OCI-LY3 (cell line): ENCODE results near the gene PAQR5.

Source experiments
- H2AFZ ChIP-seq: fragments of 200-600, 300-600 bp; shearing (Covaris generic); 2 replicates; pipeline ENCODE4 v1.6.0; 2014; ENCODE audit warnings: antibody characterized with exemption, low read depth, low read length
- H3K27ac ChIP-seq: fragments of 200-600, 300-600 bp; sonication (generic); 2 replicates; pipeline ENCODE4 v1.5.1; 2014; ENCODE audit warnings: mild to moderate bottlenecking, low read length, moderate library complexity, mixed read lengths
- H3K27me3 ChIP-seq: fragments of 200-600, 300-600 bp; sonication (generic); 2 replicates; pipeline ENCODE4 v1.6.1; 2014; ENCODE audit warnings: low read depth, low read length, mixed read lengths
- H3K36me3 ChIP-seq: fragments of 200-600, 300-600 bp; sonication (generic); replicated peaks from 2 replicates; pipeline ENCODE3; 2014; ENCODE audit warnings: low read depth, low read length, mixed read lengths
- H3K4me1 ChIP-seq: fragments of 300-600, 200-600 bp; sonication (generic); 2 replicates; pipeline ENCODE4 v1.6.1; 2014; ENCODE audit warnings: low read length, mixed read lengths
- H3K4me2 ChIP-seq: fragments of 200-600, 300-600 bp; sonication (generic); 2 replicates; pipeline ENCODE4 v1.6.1; 2014; ENCODE audit warnings: low read length, mixed read lengths
- H3K4me3 ChIP-seq: fragments of 300-600, 200-600 bp; sonication (generic); 2 replicates; pipeline ENCODE4 v1.5.1; 2014; ENCODE audit warnings: antibody characterized with exemption, mild to moderate bottlenecking, low read length, moderate library complexity
- H3K79me2 ChIP-seq: fragments of 300-600, 200-600 bp; shearing (Covaris generic); 2 replicates; pipeline ENCODE4 v1.6.1; 2014; ENCODE audit warnings: mild to moderate bottlenecking, low read length, mixed read lengths
- H3K9ac ChIP-seq: fragments of 300-600, 200-600 bp; shearing (Covaris generic); 2 replicates; pipeline ENCODE4 v1.6.0; 2014; ENCODE audit warnings: mild to moderate bottlenecking, low read length, moderate library complexity
- H3K9me3 ChIP-seq: fragments of 200-600, 300-600 bp; shearing (Covaris generic); 2 replicates; pipeline ENCODE4 v1.6.1; 2014; ENCODE audit warnings: low read length, mixed read lengths; ENCODE audit not compliant: insufficient read depth
- H4K20me1 ChIP-seq: fragments of 200-600, 300-600 bp; sonication (generic); 2 replicates; pipeline ENCODE4 v1.6.1; 2016; ENCODE audit warnings: low read length, mixed read lengths; ENCODE audit not compliant: insufficient read depth
- EZH2phosphoT487 ChIP-seq: fragments of 200-600 bp; shearing (Covaris generic); IDR thresholded peaks from 2 replicates; pipeline ENCODE4 v1.6.1; 2018; ENCODE audit warnings: antibody characterized with exemption, mixed run types, low read depth
- TF ChIP-seq, protein P1 (sequence below): fragments of 200-600, 300-600 bp; sonication (generic); IDR thresholded peaks from 2 replicates; pipeline ENCODE4 v1.5.1; 2014; ENCODE audit warnings: antibody characterized with exemption, low read length, low read depth

PAQR5 gene

GRCh38 chr15:69390575-69390974, 91.9 kb downstream of the PAQR5 start:
- no peak overlapping the region for H3K4me2 ChIP-seq
- H3K4me3 ChIP-seq: no peak overlapping the region
- no peaks in the 10 kb centered on the region for H4K20me1 ChIP-seq
- TF ChIP-seq, protein P1, sequence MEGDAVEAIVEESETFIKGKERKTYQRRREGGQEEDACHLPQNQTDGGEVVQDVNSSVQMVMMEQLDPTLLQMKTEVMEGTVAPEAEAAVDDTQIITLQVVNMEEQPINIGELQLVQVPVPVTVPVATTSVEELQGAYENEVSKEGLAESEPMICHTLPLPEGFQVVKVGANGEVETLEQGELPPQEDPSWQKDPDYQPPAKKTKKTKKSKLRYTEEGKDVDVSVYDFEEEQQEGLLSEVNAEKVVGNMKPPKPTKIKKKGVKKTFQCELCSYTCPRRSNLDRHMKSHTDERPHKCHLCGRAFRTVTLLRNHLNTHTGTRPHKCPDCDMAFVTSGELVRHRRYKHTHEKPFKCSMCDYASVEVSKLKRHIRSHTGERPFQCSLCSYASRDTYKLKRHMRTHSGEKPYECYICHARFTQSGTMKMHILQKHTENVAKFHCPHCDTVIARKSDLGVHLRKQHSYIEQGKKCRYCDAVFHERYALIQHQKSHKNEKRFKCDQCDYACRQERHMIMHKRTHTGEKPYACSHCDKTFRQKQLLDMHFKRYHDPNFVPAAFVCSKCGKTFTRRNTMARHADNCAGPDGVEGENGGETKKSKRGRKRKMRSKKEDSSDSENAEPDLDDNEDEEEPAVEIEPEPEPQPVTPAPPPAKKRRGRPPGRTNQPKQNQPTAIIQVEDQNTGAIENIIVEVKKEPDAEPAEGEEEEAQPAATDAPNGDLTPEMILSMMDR: no peak
- TF ChIP-seq EZH2phosphoT487: no peak
- H3K9me3 ChIP-seq: no peaks in the 10 kb centered on the region
- H3K4me1 ChIP-seq: peaks cover 12% of the 10 kb centered on the region
- no peak overlapping the region for H2AFZ ChIP-seq
- H3K9ac ChIP-seq: no peak overlapping the region
- H3K27me3 ChIP-seq: no peaks in the 10 kb centered on the region
- no peaks in the 10 kb centered on the region for H3K79me2 ChIP-seq
- H3K36me3 ChIP-seq: no peaks in the 10 kb centered on the region
- H3K27ac ChIP-seq: no peak overlapping the region

DNA sequence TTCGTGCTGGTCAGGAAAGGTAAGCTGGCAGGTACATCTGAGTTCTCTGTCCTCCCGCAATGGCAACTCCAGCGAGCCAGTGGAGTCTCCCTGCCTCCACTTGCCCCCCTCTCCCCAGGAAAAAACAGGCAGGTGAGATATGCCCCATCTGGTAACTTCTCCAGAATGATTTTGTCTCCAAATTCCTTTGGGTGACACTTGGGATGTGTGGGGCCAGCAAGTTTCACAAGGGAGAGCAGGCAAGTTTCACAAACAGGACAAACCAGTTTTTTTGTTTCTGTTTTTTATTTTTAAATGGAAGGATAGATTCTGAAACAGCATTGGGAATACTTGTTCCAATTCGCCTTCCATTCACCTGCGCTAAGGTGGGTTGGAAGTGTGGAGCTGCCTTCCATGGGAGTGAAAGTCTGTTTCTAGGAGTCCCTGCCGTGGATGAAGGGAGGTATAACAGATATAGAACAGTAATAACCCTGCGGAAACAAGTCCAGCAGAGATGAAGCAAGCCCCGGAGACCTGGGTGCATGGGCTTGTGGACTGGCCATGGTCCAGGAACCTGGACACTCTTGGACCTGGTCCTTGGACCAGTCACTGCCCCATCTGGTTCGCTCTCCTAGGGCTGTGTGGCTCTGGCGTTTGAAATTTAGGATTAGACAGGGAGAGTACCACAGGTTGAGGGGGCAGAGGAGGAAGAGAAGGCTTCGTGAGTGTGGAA, 92.5 kb downstream of the PAQR5 start:
- Histone ChIP-seq H3K36me3 (no peaks in the 10 kb centered on the region), H3K4me1 (peaks cover 12% of the 10 kb centered on the region), H3K4me3 (no peak overlapping the region), H3K27me3 (no peaks in the 10 kb centered on the region), H3K79me2 (no peaks in the 10 kb centered on the region), H3K4me2 (no peak overlapping the region), H2AFZ (no peak overlapping the region), H3K27ac (no peak overlapping the region), H3K9me3 (no peaks in the 10 kb centered on the region), H4K20me1 (no peaks in the 10 kb centered on the region), H3K9ac (no peak overlapping the region)
- TF ChIP-seq EZH2phosphoT487: no peak
- TF ChIP-seq, protein P1: no peak

- H3K36me3 ChIP-seq: no peaks in the 10 kb centered on the region
- no peak for TF ChIP-seq EZH2phosphoT487
- TF ChIP-seq, protein P1: no peak
These were observed 93.6 kb downstream of the PAQR5 start for GRCh38 chr15:69392352-69392751.

GRCh38 chr15:69393831-69394491, 95.2 kb downstream of the PAQR5 start:
- peak overlapping the region; percentile 80 for H3K4me2 ChIP-seq
- H2AFZ ChIP-seq: peak overlapping the region; percentile 93
- H3K4me3 ChIP-seq: peak overlapping the region; percentile 68
- H4K20me1 ChIP-seq: no peaks in the 10 kb centered on the region
- no peak overlapping the region for H3K27ac ChIP-seq
- H3K9me3 ChIP-seq: no peaks in the 10 kb centered on the region
- H3K4me1 ChIP-seq: peaks cover 12% of the 10 kb centered on the region
- no peak for TF ChIP-seq EZH2phosphoT487
- TF ChIP-seq, protein P1: no peak
- peak overlapping the region; percentile 38; the same call in 1 of the 2 replicates for H3K9ac ChIP-seq
- H3K36me3 ChIP-seq: no peaks in the 10 kb centered on the region
- no peaks in the 10 kb centered on the region for H3K79me2 ChIP-seq
- H3K27me3 ChIP-seq: no peaks in the 10 kb centered on the region

More at GRCh38 chr15:69392352-69392751, 93.6 kb downstream of the PAQR5 start:
- Histone ChIP-seq H3K9ac (no peak overlapping the region), H3K4me3 (no peak overlapping the region), H3K4me2 (no peak overlapping the region), H2AFZ (no peak overlapping the region), H3K9me3 (no peaks in the 10 kb centered on the region), H3K79me2 (no peaks in the 10 kb centered on the region), H4K20me1 (no peaks in the 10 kb centered on the region), H3K27ac (no peak overlapping the region), H3K27me3 (no peaks in the 10 kb centered on the region), H3K4me1 (peaks cover 12% of the 10 kb centered on the region)
